GM12874 (cell line): Measurements from ENCODE around the gene RNF32.

Experiments
- CTCF ChIP-seq: IDR thresholded peaks from 2 replicates; pipeline ENCODE4 v1.5.1; 2011; ENCODE audit warnings: low read depth, mild to moderate bottlenecking, control low read depth, low read length, moderate library complexity; ENCODE audit not compliant: insufficient read depth

RNF32 gene

DNA sequence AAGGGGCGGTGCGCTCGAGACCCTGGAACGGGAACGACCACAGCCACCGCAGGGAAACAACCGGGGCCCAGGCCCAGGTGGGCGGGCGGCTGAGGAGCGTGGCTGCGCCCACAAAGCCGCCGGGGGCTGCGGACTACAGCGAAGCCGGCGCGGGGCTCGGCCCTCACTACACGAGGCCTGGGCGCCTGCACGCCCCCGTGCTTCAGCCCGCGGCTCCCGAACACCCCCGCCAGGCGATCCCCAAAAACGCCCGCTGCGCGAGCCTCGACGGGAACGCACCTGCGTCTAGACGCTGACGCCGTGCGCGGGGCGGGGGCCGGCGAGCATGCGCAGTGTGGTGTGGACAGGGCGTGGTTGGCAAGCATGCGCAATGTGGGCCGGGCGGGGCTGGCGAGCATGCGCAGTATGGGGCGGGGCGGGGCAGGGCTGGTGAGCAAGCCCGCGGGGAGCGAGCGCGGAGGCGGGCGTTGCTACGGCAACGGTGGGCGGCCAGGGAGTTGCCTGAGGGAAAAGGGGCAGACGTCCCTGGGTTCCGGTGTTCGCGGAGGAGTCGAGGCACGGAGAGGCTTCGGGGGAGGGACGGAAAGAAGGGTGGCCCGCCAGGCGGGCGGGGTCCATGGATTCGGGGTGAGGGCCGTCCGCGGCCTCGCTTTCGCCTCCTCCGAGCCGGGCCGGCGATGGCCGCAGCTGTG is at the start of gene RNF32:
TSS of gene RNF32 (plus strand) at position 518 of the 692 bp plus-strand sequence. CDS start 3,104 bp downstream, outside the sequence.
- no peak for TF ChIP-seq CTCF

GRCh38 chr7:156592155-156592884 is 48.3 kb upstream of the RNF32 start:
- no peak for TF ChIP-seq CTCF

DNA sequence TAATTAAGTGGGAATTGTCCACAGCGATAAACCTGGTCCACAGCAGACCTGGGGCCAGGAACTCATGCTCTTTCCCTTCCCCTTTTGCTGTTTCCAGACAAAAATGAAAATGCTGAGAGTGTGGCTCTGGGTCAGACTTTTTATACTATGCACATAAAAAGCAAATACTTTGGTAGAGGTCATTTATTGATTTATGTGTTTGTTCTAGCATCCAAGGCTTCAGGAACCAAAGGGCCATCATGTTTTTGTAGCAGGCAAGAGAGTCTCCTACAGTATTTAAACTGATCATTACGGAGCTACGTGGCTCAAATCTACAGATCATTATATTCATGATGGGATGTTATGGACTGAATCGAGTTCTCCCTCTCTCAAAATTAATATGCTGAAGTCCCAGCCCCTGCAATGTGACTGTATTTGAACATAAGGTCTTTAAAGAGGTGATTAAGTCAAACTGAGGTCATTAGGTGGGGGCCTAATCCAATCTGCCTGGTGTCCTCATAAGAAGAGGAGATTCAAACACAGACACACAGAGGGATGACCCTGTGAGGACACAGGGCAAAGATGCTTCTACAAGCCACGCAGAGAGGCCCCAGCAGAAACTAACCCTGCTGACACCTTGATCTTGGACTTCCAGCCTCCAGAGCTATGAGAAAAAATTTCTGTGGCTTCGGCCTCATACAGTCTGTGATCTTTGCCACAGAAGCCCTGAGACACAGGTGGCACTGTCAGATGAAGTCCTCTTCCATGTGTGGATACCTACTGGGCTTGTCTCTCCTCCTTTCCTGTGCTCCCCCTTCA is 46.1 kb upstream of the RNF32 start:
- no peak for TF ChIP-seq CTCF

DNA sequence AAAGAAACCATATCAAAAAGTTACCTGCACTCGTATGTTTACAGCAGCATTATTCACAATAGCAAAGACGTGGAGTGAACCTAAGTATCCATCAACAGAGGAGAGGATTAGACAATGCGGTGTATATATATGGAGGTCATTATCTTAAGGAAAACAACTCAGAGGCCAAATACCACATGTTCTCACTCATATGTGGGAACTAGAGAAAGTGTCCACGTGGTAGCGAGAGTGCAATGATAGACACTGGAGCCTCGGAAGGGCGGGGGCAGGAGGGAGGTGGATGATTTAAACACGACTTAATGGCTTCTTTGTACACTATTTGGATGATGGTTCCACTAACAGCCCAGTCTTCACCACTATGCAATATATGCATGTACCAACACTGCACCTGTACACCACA is 40.1 kb upstream of the RNF32 start:
- TF ChIP-seq CTCF: no peak

- no peak for TF ChIP-seq CTCF
Observed at GRCh38 chr7:156602283-156602682, 38.3 kb upstream of the RNF32 start.

GRCh38 chr7:156603011-156603410 is 37.6 kb upstream of the RNF32 start:
- no peak for TF ChIP-seq CTCF

DNA sequence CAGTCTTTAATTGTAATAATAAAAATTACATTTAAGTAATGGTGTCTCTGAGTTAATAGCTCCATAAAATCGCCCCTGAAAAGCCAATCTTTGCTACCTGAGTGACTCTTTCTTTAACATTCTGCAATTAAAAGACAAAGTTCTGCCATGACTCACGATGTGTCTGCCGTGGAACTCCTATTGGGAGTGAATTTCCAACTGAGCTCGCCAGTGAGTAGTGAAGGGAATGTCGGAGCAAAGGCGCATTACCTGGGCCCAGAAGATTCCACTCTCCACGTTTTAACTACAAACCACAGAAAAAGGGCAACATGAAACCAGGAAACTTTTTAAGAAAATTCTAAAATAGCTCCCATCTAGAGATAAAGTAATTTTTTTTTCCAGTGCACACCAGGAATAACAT is 36.9 kb upstream of the RNF32 start:
- no peak for TF ChIP-seq CTCF
